Retinal pigment epithelial cell (primary cell): ENCODE measurements around the gene POLG.

Experiments
- DNase-seq: peaks from one replicate; pipeline ENCODE4 v3.0.0-alpha.2; 2010; ENCODE audit warnings: low read depth
- H3K4me3 ChIP-seq: 2 replicates; pipeline ENCODE4 v1.5.1; 2011; ENCODE audit warnings: mild to moderate bottlenecking, low read length, control low read depth, moderate library complexity
- TF ChIP-seq, protein P1 (sequence below): conservative IDR thresholded peaks from 2 replicates; pipeline ENCODE4 v1.5.1; 2011; ENCODE audit warnings: low read depth, low read length, control low read depth, inconsistent platforms

Gene POLG

DNA sequence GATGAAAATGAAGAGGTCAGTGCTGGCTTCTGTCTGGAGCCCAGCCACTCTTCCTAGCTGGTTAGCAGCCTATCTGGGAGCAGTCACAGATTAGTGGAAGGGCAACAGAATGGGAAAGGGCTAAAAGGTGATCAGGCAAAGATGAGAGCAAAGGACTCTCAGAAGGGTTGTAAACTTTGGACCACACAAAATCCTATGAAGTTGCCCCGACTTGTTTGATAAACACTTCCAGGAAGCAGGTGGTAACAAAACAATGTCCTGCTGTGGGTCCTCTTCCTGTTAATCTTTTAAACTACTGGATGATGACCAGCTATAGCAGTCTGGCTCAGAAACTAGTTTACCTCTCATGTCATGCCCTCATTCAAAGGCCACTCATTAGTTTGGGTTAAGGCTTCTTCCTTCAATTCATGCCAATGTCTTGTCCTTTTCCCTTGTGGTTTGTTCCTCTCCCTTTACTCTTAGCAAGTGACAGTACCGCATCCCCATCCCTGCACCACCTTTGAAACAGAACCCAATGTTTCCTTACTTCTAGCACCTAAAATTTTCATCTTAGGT lies 19.2 kb downstream of the POLG start:
- H3K4me3 ChIP-seq, result no peak overlapping the region
- TF ChIP-seq, protein P1, sequence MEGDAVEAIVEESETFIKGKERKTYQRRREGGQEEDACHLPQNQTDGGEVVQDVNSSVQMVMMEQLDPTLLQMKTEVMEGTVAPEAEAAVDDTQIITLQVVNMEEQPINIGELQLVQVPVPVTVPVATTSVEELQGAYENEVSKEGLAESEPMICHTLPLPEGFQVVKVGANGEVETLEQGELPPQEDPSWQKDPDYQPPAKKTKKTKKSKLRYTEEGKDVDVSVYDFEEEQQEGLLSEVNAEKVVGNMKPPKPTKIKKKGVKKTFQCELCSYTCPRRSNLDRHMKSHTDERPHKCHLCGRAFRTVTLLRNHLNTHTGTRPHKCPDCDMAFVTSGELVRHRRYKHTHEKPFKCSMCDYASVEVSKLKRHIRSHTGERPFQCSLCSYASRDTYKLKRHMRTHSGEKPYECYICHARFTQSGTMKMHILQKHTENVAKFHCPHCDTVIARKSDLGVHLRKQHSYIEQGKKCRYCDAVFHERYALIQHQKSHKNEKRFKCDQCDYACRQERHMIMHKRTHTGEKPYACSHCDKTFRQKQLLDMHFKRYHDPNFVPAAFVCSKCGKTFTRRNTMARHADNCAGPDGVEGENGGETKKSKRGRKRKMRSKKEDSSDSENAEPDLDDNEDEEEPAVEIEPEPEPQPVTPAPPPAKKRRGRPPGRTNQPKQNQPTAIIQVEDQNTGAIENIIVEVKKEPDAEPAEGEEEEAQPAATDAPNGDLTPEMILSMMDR, result no peak
- DNase-seq, result no peak

DNA sequence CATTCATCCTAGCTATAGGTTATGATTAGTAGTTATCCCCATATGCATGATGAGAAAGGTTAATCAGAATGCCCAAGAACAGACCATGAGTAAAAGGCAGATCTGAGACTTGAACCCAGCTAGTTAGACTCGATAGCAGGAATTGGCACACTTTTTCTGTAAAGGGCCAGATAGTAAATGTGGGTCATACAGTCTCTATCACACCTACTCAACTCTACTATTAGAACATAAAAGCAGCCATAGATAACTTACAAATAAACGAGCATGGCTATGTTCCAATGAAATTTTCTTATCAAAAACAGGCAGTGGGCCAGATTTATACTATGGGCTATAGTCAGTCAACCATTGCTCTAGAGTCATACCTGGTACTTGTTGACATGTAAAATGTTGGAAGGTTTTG lies 24.6 kb downstream of the POLG start:
- TF ChIP-seq, protein P1, result no peak
- H3K4me3 ChIP-seq, result no peak overlapping the region
- no peak for DNase-seq

DNA sequence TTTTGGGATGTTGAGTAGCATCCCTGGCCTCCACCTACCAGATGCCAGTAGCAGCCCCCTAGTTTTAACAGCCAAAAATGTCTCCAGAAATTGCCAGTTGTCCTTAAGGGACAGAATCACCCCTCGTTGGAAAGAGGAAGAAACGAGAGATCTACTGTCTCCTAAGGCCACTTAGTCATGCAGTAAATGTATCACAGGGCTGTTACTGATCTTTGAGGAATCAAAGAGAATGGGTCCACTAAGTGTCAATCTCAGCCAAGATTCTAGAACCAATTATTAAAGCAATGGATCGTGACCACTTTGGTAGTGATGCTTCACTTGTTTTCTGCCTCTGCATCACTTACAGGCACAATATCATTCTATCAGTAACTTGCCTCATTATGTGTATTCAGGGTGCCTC lies 26.4 kb downstream of the POLG start:
- no peak for DNase-seq
- TF ChIP-seq, protein P1, result no peak
- no peak overlapping the region for H3K4me3 ChIP-seq

DNA sequence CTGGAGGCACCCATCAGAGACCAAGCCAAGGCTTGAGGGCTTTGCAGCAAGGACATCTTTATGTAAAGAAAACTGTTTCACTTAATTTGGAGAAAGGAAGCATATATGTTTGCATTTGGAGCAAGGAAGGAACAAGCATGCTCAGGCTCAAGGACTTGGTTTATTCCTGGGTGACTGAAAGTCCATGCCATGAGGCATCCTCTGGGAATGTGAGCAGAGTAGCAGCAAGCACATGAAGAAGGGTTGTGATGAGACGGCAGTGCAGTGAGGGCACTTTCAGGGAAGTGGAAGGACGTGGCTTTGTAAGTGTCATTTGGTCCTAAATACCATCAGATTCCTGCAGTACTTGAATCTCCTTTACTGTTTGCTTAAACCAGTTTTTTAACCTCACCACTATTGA lies 26.8 kb downstream of the POLG start:
- no peak overlapping the region for H3K4me3 ChIP-seq
- TF ChIP-seq, protein P1, result no peak
- DNase-seq, result no peak

DNA sequence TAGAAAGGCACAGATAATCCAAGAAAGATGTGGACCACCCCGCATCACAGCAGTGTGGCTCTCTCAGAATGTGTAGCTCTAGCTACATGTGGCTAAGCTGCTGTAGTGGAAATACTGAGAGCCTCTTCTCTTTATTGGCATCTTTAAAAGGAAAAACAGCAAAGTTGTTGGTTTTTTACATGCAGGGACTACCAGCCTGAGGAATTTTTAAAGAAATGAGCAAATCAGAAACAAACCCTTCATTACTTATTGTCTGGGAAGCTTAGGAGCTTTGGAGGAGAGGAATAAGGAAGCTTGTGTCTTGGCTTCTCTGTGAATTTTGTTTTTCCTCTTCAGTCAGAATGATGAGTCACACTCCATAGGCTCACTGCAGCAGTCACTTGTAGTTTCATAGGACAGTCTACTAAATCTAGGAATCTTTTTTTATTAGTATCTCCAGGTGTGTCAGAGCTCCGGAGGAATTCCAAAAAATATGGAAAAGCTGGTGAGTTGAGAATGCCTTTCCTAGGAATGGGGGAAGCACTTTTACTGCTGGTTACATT lies 27.5 kb downstream of the POLG start:
- DNase-seq, result no peak
- TF ChIP-seq, protein P1, result no peak
- H3K4me3 ChIP-seq, result no peak overlapping the region

DNA sequence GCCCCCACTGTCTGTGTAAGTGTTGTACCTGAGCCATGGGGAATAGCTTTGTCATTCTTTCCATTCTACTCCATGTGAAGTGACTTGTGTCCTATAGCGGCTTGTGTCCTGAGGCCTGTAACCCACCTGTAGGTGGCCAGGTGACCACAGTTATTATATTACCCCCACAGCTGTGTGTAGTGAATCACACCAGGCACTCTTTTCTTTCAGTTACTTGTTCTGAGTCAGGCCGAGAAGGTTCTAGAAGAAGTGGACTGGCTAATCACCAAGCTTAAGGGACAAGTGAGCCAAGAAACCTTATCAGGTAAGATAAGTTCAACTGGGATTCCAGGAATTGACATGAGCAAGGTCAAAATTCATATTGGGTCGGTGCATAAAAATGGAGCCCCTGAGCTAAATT lies 29.2 kb downstream of the POLG start:
- TF ChIP-seq, protein P1, result no peak
- no peak for DNase-seq
- no peak overlapping the region for H3K4me3 ChIP-seq

DNA sequence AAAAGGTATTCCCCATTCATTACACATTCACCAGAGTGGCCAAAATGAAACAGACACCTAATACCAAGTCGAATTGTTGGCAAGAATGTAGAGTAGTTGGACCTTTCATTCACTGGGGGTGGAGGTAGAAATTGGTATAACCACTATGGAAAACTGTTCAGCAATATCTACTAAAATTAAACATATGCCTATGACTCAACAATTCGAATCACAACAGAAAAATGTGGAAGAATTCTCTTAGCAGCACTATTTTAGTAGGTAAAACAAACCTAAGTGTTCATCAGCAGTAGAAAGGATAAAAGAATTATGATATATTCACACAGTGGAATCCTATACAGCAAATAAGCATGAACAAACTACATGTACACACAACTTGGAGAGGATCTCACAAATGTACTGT lies 30.6 kb downstream of the POLG start:
- TF ChIP-seq, protein P1, result no peak
- H3K4me3 ChIP-seq, result no peak overlapping the region
- no peak for DNase-seq
